Measurements from ENCODE around the gene OCA2. TPM values are rescaled to one million over a fixed set of nuclear protein-coding genes. Genes with fewer than 3 reads are reported as not detected.
"Not testable (repeated sequence)": the region's sequence is repeated elsewhere in the genome, so short reads cannot be mapped to it uniquely, and the experiment has no call there.

OCA2 gene
- total and polyA plus RNA-seq, 2 donors = 0.30 to 3.0 TPM

DNA sequence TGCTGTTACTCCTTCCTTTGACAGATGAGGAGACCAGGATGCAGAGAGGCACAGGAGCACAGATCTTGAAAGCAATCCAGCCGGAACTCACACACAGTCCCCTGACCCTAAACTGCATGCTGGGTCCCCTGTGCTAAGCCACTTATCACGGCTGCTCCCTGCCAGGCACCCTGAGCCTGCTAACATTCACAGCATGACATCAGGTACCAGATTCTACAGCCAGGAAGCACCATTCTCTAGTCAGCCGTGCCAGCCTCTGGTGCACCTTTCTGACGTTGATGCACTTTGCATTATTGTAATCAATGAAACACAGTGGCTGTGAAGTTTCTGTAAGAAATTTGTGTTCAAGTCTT, 247.3 kb downstream of the OCA2 start:
- 86% methylated on average over 4 of the region's 4 CpGs for WGBS
- no peak overlapping the region for H3K27ac ChIP-seq (ENCODE audit: low read depth)
- no peak for DNase-seq (ENCODE audit: extremely low spot score)
- no peaks in the 10 kb centered on the region for H3K4me1 ChIP-seq (ENCODE audit: insufficient read depth)
- no peaks in the 10 kb centered on the region for H3K36me3 ChIP-seq (ENCODE audit: insufficient read depth)
- no peak overlapping the region for H3K4me3 ChIP-seq (ENCODE audit: low read depth, low read length)

DNA sequence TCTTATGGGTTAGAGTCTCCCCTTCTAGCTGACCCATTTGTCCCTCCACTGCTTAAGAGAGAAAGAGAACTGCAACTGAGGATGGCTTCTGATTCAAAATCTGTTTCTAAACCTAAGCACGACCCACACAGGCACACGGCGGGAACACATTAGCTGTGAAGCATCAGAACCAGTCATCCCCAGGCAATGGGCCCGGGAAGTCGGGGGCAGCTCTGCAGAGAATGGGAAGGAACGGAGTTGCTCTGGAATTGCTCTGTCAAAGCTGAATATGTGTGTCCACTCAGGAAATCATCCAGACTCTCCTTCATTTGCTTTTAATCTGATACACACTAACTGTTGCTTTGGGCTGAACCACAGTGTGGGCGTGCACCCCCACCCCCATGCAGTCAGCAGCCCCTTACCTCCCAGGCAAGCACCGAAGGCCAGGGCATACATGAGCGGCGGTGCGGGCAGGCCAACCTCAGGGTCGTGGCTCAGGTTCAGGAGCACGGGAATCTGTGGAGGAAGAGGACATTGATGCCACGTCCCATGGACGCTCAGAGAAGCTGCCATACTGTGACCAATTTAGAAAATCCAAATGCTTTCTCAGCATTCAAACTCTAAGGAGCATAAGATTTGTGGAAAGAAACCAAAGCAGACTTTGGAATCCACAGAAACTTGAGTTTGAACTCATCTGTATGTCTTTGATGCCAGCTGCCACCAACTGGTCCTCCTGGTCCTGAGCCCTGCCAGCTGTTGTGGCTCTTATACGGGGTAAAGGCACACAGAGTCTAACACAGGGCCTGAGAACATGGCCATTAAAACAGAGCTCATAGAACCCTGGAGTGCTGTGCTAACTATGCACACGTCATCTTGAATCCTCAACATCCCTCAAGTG, 247.9 kb downstream of the OCA2 start:
- no peaks in the 10 kb centered on the region for H3K4me1 ChIP-seq (ENCODE audit: insufficient read depth)
- WGBS = 89% methylated on average over 17 of the region's 17 CpGs
- no peaks in the 10 kb centered on the region for H3K36me3 ChIP-seq (ENCODE audit: insufficient read depth)
- no peak overlapping the region for H3K27ac ChIP-seq (ENCODE audit: low read depth)
- DNase-seq (ENCODE audit: extremely low spot score) = no peak
- H3K4me3 ChIP-seq (ENCODE audit: low read depth, low read length) = no peak overlapping the region

DNA sequence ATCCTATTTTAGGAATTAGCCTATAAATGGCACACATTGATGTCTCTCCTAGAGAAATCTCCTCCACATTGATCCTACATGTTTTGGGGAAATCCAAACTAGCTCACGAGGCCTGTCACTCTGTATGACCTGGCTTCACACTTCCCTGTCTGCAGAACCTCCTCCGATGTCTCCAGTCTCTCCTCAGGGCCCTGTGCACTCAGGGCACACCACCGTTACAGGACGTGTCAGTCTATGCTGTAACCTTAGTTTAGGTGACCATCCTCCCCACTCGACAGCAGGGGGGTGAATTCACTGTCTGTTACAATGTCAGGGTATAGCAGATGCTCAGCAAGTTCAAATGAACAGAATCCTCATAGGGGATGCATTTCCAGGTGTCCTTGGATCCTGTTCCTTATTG, 249.1 kb downstream of the OCA2 start:
- no peaks in the 10 kb centered on the region for H3K4me1 ChIP-seq (ENCODE audit: insufficient read depth)
- H3K36me3 ChIP-seq (ENCODE audit: insufficient read depth) = no peaks in the 10 kb centered on the region
- 86% methylated on average over 5 of the region's 5 CpGs for WGBS
- no peak for DNase-seq (ENCODE audit: extremely low spot score)
- no peak overlapping the region for H3K4me3 ChIP-seq (ENCODE audit: low read depth, low read length)
- no peak overlapping the region for H3K27ac ChIP-seq (ENCODE audit: low read depth)

DNA sequence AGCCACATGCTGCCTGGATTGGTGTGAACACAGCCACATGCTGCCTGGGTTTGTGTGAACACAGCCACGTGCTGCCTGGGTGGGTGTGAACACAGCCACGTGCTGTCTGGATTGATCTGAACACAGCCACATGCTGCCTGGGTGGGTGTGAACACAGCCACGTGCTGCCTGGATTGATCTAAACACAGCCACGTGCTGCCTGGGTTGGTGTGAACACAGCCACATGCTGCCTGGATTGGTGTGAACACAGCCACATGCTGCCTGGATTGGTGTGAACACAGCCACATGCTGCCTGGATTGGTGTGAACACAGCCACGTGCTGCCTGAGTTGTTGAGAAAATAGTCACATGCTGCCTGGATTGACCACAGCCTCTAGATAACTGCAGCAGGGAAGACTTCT, 250.2 kb downstream of the OCA2 start:
- H3K27ac ChIP-seq (ENCODE audit: low read depth); H3K4me1 ChIP-seq (ENCODE audit: insufficient read depth); H3K4me3 ChIP-seq (ENCODE audit: low read depth, low read length); DNase-seq (ENCODE audit: extremely low spot score); H3K36me3 ChIP-seq (ENCODE audit: insufficient read depth): not testable (repeated sequence)
- 88% methylated on average over 5 of the region's 5 CpGs for WGBS

DNA sequence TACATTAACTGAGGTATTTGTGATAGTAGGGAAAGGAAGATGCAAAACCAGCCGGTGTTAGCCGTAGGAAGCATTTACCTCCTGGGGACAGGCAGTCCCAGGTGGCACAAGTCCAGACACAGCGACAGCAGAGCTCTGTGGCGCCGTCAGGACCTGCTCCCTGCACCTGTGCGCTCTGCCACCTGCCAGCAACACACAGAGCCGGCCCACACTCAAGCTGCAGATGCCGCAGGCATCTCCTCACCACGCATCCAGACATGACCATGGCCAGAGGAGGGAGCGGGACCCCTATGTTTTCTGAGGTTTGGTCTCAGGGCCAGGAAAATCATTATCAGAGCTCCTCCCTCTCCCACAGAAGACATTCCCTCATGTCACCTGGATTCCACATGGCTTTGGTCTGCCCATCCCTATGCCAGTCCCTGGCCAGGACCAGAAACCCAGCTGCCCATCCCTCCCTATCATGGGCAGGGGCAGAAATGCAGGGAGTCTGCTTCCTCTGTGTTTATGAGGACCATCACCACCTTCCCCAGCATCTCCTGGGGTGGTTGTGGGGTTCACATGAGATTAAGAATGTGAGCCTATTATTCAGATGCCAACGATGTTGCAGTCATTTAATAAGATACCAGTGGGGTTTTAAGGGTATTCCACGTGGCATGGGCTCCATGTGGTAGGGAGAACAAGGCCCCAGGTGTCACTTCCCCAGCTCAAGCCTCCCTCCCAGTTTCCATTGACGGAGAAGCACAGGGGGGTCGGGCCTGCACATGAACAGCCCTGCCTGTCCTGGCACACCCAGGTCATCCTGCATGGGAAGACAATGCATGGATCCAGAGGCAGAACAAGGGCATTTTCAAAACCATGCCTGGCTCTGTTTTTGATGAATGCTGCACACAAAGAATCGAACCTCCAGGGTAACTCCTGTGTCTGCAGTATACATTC, 251.1 kb downstream of the OCA2 start:
- no peak for DNase-seq (ENCODE audit: extremely low spot score)
- Histone ChIP-seq H3K27ac (ENCODE audit: low read depth) (no peak overlapping the region), H3K4me1 (ENCODE audit: insufficient read depth) (no peaks in the 10 kb centered on the region), H3K4me3 (ENCODE audit: low read depth, low read length) (no peak overlapping the region), H3K36me3 (ENCODE audit: insufficient read depth) (no peaks in the 10 kb centered on the region)
- 93% methylated on average over 15 of the region's 15 CpGs for WGBS

DNA sequence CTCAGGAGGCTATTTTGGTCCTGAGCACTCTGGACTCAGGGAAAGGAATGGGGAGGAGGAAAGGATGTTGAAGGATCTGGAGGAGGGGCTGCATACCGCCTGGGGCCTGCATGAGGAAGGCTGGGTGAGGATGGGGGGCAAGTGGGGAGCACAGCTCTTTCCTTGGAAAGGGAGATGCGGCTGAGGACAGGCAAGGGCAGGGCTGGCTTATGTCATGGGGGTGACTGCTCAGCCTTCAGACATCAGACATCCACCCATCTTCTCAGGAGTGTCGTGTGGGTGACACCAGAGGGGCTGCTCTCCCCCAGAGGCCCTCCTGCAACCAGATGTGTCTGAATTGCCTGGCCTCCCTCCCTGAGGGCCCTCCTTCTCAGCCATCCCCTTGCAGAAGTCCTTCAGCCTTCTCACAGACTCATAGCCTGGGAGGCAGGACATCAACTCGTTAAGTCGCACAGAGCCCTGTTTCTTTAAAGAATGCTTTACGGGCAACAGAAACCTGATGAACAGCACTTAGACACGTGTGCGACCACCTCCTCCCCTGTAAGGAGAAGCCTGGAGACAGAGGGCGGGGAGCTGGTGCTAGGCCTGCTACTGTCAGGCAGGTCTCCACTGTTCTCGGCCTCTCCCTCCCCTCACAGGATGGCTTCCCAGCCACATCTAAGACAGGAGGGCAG, 252.3 kb downstream of the OCA2 start:
- WGBS = 85% methylated on average over 10 of the region's 10 CpGs
- H3K4me3 ChIP-seq (ENCODE audit: low read depth, low read length) = no peak overlapping the region
- H3K27ac ChIP-seq (ENCODE audit: low read depth) = no peak overlapping the region
- H3K36me3 ChIP-seq (ENCODE audit: insufficient read depth) = no peaks in the 10 kb centered on the region
- no peak for DNase-seq (ENCODE audit: extremely low spot score)
- no peaks in the 10 kb centered on the region for H3K4me1 ChIP-seq (ENCODE audit: insufficient read depth)

DNA sequence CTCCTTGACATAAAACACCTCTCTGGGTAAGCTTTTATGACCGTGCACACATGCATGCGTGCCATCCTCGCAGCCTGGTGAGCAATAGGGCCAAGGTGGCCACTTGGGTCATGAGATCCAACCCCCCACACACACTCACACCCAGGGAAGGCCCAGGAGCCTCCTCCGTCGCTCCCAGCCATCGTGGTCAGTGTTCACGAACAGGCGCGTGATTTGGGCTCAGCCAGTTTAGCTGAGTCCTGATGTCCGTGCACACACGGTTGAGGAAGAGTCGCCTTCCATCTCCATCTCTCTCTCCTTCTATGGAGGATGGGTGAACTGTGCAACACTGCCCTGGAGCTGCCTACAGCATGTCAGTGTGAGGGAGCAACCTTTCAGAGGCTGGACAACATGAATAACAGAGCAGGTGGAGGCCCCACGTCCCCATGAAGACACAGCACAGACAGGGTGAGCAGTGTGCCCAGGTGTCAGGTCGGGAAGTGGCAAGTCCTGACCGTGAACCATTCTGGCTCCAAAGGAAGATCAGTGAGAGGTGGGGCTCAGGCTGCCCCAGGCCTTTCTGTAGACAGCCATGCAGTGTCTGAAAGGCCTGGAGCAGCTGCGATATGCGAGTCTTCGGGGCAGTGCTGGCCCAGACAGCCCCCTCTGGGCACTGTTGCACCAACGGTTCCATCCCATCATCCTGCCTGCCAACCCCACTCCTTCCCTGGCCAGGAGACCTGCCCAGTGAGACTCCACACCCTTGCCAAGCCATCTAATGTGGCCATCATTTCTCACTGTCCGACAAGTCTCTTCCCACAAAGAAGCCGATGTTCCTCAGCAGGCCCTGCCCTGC, 253.4 kb downstream of the OCA2 start:
- Histone ChIP-seq H3K36me3 (ENCODE audit: insufficient read depth) (no peaks in the 10 kb centered on the region), H3K4me1 (ENCODE audit: insufficient read depth) (no peaks in the 10 kb centered on the region), H3K4me3 (ENCODE audit: low read depth, low read length) (no peak overlapping the region), H3K27ac (ENCODE audit: low read depth) (no peak overlapping the region)
- no peak for DNase-seq (ENCODE audit: extremely low spot score)
- WGBS = 89% methylated on average over 21 of the region's 21 CpGs

DNA sequence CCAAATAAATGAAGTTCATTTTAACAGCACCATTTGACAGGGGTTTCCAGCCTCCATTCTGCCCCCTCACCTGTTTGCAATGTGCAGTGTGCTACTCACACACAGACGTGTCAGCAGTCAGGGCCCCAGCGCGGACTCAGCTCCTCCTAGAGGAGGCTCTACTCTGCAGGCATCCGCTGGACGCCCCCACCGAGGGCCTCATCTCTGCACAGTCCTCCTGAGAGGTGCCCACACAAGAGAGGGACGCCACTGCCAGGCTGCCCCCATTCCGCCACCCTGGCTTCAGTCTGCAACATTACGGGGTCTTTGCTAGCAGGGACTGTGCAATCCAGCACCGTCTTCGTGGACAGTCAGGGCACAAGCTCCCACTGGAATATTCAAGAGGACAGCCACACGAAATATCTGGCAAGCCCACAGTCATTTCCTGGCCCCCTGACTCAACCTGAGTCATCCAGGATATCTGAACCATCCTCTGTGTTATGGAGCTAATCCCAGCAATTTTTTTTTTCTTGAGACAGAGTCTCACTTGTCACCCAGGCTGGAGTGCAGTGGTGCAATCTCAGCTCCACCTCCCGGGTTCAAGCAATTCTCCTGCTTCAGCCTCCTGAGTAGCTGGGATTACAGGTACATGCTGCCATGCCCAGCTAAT, 255.0 kb downstream of the OCA2 start:
- no peaks in the 10 kb centered on the region for H3K4me1 ChIP-seq (ENCODE audit: insufficient read depth)
- H3K27ac ChIP-seq (ENCODE audit: low read depth) = no peak overlapping the region
- no peaks in the 10 kb centered on the region for H3K36me3 ChIP-seq (ENCODE audit: insufficient read depth)
- WGBS = 87% methylated on average over 13 of the region's 13 CpGs
- no peak overlapping the region for H3K4me3 ChIP-seq (ENCODE audit: low read depth, low read length)
- DNase-seq (ENCODE audit: extremely low spot score) = no peak

DNA sequence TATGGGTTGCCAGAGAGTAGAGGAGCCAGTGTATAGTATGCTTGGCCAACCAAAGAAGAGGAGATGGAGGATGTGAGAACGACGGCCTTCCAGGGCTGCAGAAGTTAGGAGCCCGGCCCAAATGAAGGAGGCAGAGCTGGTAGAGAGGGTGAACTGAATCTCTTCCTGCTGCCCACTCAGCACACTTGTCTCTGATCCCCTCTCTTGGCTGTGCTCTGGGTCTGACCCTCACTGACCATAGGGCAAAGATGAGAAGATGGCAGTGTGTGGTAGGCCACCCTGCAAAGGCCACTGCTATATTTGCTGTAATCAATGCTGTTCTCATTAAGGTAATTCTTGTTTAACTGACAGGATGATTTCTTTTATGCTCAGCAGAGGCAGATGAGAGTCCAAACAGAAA, 256.0 kb downstream of the OCA2 start:
- no peak overlapping the region for H3K4me3 ChIP-seq (ENCODE audit: low read depth, low read length)
- DNase-seq (ENCODE audit: extremely low spot score) = no peak
- H3K27ac ChIP-seq (ENCODE audit: low read depth) = no peak overlapping the region

DNA sequence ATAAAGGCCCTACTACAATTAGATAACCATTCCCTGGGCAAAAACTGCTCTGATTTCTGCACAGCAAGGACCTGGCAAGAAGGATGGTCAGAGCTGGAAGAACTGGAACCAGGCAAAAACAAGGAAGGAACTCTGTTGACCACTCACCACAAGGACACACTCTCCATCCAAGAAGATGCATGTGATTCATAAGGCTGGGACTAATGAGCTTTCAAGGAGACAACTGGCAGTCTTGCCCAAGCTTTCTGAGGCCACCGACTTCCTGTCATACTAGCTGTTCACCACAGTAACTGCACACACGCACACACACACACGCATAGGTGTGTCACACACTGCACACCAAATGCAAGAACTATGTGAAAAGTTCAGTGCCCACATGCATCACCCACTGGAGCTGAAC, 256.6 kb downstream of the OCA2 start:
- 84% methylated on average over 3 of the region's 3 CpGs for WGBS

More for the DNA sequence above, 256.0 kb downstream of the OCA2 start:
- no peaks in the 10 kb centered on the region for H3K36me3 ChIP-seq (ENCODE audit: insufficient read depth)
- H3K4me1 ChIP-seq (ENCODE audit: insufficient read depth) = no peaks in the 10 kb centered on the region
- 80% methylated on average over 3 of the region's 3 CpGs for WGBS

DNA sequence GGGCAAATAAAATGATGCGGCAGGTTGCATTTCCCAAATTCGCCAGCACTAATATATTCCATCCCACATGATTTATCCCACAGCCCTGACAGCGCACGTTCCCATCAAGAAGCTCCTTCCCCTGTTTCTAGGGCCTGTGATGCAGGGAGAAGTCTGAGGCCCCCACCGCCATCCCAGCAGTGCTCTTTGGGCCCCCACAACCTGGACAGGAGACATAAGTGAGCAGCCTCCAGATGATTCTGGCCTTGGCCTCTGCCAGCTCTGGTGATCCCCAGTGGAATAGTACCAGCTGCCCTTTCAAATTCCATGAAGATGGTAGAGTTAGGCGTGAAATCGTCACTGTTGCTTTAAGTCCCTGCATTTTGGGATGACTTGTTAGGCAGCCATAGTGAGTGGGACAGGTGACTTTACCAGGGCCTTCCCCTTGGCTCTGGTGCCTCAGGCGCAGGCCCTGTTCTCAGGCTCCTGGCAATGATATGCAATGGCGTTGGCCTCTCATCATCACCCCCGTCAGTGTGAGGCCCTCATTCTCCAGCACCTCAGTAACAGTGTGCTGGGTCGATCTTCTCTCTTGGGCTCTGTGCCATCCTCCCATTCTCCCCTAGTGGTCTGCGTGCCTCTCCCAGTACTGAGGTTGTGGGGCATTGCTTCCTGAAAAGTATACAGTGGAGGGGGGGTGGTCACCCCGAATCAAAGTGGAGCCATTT, 263.7 kb downstream of the OCA2 start:
- H3K4me1 ChIP-seq (ENCODE audit: insufficient read depth) = no peaks in the 10 kb centered on the region
- no peak overlapping the region for H3K4me3 ChIP-seq (ENCODE audit: low read depth, low read length)
- DNase-seq (ENCODE audit: extremely low spot score) = no peak
- no peak overlapping the region for H3K27ac ChIP-seq (ENCODE audit: low read depth)
- H3K36me3 ChIP-seq (ENCODE audit: insufficient read depth) = no peaks in the 10 kb centered on the region
- WGBS = 92% methylated on average over 13 of the region's 13 CpGs

More for the DNA sequence above, 256.6 kb downstream of the OCA2 start:
- DNase-seq (ENCODE audit: extremely low spot score) = no peak
- Histone ChIP-seq H3K36me3 (ENCODE audit: insufficient read depth) (no peaks in the 10 kb centered on the region), H3K4me3 (ENCODE audit: low read depth, low read length) (no peak overlapping the region), H3K27ac (ENCODE audit: low read depth) (no peak overlapping the region), H3K4me1 (ENCODE audit: insufficient read depth) (no peaks in the 10 kb centered on the region)

DNA sequence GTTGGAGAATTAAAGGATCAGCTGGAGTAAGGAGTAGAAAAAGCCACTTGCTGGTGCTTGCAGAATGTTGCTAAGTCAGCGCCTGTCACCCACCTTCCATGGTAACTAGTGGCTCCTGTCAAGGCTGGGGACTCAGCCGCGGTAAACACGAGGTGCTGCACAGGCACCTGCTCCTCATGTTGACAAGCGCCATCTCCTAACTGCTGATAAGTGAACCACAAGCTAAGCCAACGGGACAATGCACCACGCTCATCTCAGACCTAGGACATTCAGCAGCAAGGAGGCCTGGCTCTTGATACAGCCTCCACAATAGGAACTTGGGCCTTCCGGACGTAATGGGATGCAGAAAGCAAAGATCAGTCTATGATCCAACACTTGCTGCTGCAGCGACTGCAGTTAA, 264.4 kb downstream of the OCA2 start:
- Histone ChIP-seq H3K36me3 (ENCODE audit: insufficient read depth) (no peaks in the 10 kb centered on the region), H3K4me1 (ENCODE audit: insufficient read depth) (no peaks in the 10 kb centered on the region), H3K27ac (ENCODE audit: low read depth) (no peak overlapping the region), H3K4me3 (ENCODE audit: low read depth, low read length) (no peak overlapping the region)
- DNase-seq (ENCODE audit: extremely low spot score) = no peak
- WGBS = 96% methylated on average over 10 of the region's 10 CpGs

Measured in urinary bladder (tissue), 4 donors.